ENCODE data around the gene NRDE2.

The NRDE2 gene

DNA sequence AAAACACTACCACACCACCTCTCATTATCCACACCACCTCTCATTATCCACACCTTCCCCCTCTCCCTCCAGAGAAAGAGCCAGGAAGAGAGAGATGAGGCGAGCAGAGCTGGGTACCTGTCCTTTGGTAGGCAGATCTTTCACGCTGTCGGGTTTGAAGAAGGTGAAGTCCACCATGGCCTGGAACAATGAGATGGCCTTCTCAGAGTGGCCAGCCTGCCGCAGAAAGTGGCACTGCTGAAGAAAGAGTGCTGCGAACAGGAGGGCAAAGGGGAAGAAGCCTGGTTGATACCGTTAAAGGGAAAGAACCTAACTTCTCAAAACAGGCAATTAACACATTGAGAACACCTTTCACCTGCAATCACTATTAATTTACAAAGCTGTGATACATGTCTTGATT, 30.6 kb downstream of the NRDE2 start:
- TF ChIP-seq, protein P1, sequence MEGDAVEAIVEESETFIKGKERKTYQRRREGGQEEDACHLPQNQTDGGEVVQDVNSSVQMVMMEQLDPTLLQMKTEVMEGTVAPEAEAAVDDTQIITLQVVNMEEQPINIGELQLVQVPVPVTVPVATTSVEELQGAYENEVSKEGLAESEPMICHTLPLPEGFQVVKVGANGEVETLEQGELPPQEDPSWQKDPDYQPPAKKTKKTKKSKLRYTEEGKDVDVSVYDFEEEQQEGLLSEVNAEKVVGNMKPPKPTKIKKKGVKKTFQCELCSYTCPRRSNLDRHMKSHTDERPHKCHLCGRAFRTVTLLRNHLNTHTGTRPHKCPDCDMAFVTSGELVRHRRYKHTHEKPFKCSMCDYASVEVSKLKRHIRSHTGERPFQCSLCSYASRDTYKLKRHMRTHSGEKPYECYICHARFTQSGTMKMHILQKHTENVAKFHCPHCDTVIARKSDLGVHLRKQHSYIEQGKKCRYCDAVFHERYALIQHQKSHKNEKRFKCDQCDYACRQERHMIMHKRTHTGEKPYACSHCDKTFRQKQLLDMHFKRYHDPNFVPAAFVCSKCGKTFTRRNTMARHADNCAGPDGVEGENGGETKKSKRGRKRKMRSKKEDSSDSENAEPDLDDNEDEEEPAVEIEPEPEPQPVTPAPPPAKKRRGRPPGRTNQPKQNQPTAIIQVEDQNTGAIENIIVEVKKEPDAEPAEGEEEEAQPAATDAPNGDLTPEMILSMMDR (IDR thresholded peaks at IDR 0.05; ENCODE audit: insufficient read depth, low read length, poor library complexity, severe bottlenecking), result no peak
- H3K27me3 ChIP-seq (replicated peaks; ENCODE audit: control insufficient read depth, insufficient read depth, low read length), result no peaks in the 10 kb centered on the region
- no peak for DNase-seq (ENCODE audit: extremely low read depth, insufficient read length)
- H3K36me3 ChIP-seq (ENCODE audit: control insufficient read depth, insufficient read depth, low read length), result peaks cover 4% of the 10 kb centered on the region
- H3K4me3 ChIP-seq (replicated peaks; ENCODE audit: low read depth, low read length), result no peak overlapping the region

DNA sequence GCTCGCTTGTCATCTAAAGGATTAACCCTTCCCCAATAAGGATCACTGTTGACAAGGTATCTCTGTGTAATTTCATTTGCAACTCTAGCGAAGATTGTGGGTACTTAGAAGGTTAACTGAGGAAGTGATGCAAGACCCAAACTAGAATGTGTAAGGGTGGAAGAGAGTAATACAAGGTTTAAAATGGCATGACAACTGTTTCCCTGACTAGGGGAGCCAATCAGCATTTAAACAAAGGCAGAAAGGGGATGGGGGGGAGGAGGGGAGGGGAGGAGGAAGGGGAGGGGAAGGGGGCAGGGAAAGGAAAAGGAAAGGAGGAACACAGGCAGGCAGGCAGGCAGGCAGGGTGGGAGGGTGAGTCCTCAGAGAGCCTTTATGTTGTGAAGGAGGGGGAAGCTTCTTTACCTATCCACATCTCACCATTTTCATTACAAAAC, 31.1 kb downstream of the NRDE2 start:
- H3K27me3 ChIP-seq (replicated peaks; ENCODE audit: control insufficient read depth, insufficient read depth, low read length), result no peaks in the 10 kb centered on the region
- TF ChIP-seq, protein P1 (IDR thresholded peaks at IDR 0.05; ENCODE audit: insufficient read depth, low read length, poor library complexity, severe bottlenecking), result no peak
- H3K36me3 ChIP-seq (ENCODE audit: control insufficient read depth, insufficient read depth, low read length), result peaks cover 4% of the 10 kb centered on the region
- no peak overlapping the region for H3K4me3 ChIP-seq (replicated peaks; ENCODE audit: low read depth, low read length)
- DNase-seq (ENCODE audit: extremely low read depth, insufficient read length), result no peak

DNA sequence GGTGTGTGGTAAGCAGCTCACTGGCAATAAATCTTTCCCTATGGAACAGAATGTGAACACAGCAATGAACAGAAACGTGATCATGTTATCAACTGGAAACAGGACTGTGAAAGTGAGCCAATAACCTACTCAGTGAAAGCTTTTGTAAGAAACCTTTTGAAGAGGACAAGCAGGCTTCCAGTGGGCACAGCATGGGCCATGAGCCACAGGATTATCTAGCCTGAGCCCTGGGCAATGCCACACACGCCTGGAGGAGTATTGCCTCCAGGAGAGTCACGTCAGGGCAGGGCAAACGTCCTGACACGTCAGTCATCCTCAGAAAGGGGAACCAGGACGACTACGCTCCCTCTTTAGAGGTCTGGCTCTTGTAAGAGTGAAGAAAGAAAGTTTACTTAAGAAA, 32.3 kb downstream of the NRDE2 start:
- TF ChIP-seq, protein P1 (IDR thresholded peaks at IDR 0.05; ENCODE audit: insufficient read depth, low read length, poor library complexity, severe bottlenecking), result no peak
- DNase-seq (ENCODE audit: extremely low read depth, insufficient read length), result no peak
- Histone ChIP-seq H3K4me3 (replicated peaks; ENCODE audit: low read depth, low read length) (no peak overlapping the region), H3K27me3 (replicated peaks; ENCODE audit: control insufficient read depth, insufficient read depth, low read length) (no peaks in the 10 kb centered on the region), H3K36me3 (ENCODE audit: control insufficient read depth, insufficient read depth, low read length) (peaks cover 7% of the 10 kb centered on the region)

DNA sequence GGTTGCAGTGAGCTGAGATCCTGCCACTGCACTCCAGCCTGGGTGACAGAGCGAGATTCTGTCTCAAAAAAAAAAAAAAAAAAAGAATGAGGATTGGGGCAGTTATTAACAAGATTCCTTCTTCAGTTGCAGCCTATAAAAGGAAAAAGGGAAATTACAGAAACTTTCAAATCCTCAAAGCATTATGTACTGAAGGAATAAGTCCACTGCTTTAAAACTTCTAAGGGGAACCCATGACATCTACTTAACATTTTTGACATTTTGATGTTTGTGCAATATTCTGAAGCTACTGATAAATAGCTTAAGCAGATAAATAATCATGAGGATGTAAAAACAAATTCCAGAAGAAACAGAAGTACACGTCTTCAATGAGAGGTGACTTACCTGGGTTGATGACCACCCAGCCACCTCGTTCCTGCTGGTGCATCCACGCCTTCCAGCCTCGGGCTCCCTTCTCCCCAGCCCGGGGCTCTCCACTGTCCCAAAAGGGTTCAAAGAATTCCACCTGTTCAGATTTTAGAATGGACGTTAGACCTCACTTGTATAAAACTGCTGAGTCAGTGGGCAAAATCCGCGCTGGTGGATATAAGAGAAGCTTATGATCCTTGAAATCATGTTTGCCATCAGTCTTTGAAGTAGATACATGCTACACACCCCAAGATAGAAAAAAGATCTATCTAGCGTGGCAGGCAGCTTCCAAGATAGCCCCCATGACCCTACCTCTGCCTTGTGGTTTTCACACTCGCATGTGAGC, 33.7 kb downstream of the NRDE2 start:
- Histone ChIP-seq H3K4me3 (replicated peaks; ENCODE audit: low read depth, low read length) (no peak overlapping the region), H3K27me3 (replicated peaks; ENCODE audit: control insufficient read depth, insufficient read depth, low read length) (no peaks in the 10 kb centered on the region), H3K36me3 (ENCODE audit: control insufficient read depth, insufficient read depth, low read length) (peaks cover 6% of the 10 kb centered on the region)
- no peak for DNase-seq (ENCODE audit: extremely low read depth, insufficient read length)
- TF ChIP-seq, protein P1 (IDR thresholded peaks at IDR 0.05; ENCODE audit: insufficient read depth, low read length, poor library complexity, severe bottlenecking), result no peak

DNA sequence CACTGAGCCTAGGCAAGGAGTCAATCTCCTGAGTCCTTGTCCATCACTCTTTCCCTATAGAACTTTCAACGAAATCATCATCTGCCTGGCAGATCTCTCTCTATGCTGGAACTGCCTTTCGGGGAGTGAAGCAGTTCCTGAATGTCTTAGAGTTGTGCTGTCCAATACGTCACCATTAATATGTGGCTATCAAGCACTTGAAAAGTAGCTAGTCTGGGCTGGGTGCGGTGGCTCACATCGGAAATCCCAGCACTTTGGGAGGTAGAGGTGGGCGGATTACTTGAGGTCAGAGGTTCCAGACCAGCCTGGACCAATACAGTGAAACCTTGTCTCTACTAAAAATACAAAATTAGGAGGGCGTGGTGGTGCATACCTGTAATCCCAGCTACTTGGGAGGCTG, 35.1 kb downstream of the NRDE2 start:
- no peak overlapping the region for H3K4me3 ChIP-seq (replicated peaks; ENCODE audit: low read depth, low read length)
- TF ChIP-seq, protein P1 (IDR thresholded peaks at IDR 0.05; ENCODE audit: insufficient read depth, low read length, poor library complexity, severe bottlenecking), result no peak
- H3K27me3 ChIP-seq (replicated peaks; ENCODE audit: control insufficient read depth, insufficient read depth, low read length), result no peaks in the 10 kb centered on the region
- no peak for DNase-seq (ENCODE audit: extremely low read depth, insufficient read length)
- H3K36me3 ChIP-seq (ENCODE audit: control insufficient read depth, insufficient read depth, low read length), result peaks cover 10% of the 10 kb centered on the region

Data from GM06990 (cell line).